Measurements from ENCODE around the gene DNAJB14. TPM values are rescaled to one million over a fixed set of nuclear protein-coding genes. Genes with fewer than 3 reads are reported as not detected.
A peak's percentile ranks its signal among the peaks of the same experiment; 100 is the strongest.

The DNAJB14 gene
- total RNA-seq, 2 experiments from 2014 or later, result 40.0 to 42.5 TPM

GRCh38 chr4:99885063-99885664 lies 61.3 kb downstream of the DNAJB14 start:
- H3K4me1 Mint-ChIP-seq (ENCODE audit: low read depth), result peaks cover 10% of the 10 kb centered on the region
- ChIA-PET CTCF (interaction anchor here (0.7 to 4.3 kb wide), 13 partner anchors 10 to 322 kb away, joined by 3 to 53 read pairs (median 4); partner anchors contain the start of genes DAPP1 and TRMT10A), POLR2A (no interaction called here)
- H3K4me3 Mint-ChIP-seq, result no peak overlapping the region
- H3K36me3 Mint-ChIP-seq (ENCODE audit: low read depth), result peaks cover 3% of the 10 kb centered on the region
- TF ChIP-seq, protein P1, sequence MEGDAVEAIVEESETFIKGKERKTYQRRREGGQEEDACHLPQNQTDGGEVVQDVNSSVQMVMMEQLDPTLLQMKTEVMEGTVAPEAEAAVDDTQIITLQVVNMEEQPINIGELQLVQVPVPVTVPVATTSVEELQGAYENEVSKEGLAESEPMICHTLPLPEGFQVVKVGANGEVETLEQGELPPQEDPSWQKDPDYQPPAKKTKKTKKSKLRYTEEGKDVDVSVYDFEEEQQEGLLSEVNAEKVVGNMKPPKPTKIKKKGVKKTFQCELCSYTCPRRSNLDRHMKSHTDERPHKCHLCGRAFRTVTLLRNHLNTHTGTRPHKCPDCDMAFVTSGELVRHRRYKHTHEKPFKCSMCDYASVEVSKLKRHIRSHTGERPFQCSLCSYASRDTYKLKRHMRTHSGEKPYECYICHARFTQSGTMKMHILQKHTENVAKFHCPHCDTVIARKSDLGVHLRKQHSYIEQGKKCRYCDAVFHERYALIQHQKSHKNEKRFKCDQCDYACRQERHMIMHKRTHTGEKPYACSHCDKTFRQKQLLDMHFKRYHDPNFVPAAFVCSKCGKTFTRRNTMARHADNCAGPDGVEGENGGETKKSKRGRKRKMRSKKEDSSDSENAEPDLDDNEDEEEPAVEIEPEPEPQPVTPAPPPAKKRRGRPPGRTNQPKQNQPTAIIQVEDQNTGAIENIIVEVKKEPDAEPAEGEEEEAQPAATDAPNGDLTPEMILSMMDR (IDR thresholded peaks at IDR 0.05), result peak; percentile 82
- ATAC-seq (peak; percentile 62), DNase-seq (peak; percentile 46)
- intact Hi-C loops (cut with micrococcal nuclease), result loop anchor here (1.0 kb wide), 1 partner anchor 74 kb away; no protein-coding TSS in a partner anchor
- H3K9me3 Mint-ChIP-seq, result no peaks in the 10 kb centered on the region
- H3K27me3 Mint-ChIP-seq, result no peaks in the 10 kb centered on the region
- no peak overlapping the region for H3K27ac Mint-ChIP-seq

DNA sequence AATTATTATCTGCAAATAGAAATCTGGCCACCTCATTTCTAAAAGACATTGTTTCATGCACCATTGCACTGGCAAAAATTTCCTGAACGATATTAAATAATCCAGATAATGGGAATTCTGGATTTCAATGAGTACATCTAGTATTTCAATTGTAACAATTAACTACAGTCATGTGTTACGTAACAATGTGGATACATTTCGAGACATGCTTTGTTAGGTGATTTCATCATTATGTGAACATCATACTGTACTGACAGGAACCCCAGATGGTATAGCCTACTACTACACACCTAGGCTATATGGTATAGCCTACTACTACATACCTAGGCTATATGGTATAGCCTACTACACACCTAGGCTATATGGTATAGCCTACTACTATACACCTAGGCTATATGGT lies 67.0 kb downstream of the DNAJB14 start:
- TF ChIP-seq, protein P1 (IDR thresholded peaks at IDR 0.05), result no peak
- H3K36me3 Mint-ChIP-seq (ENCODE audit: low read depth), result peaks cover 12% of the 10 kb centered on the region
- no peaks in the 10 kb centered on the region for H3K9me3 Mint-ChIP-seq
- ChIA-PET CTCF (interaction anchor here (2.3 kb wide), 1 partner anchor 68 kb away, joined by 11 read pairs; no protein-coding TSS in a partner anchor), POLR2A (no interaction called here)
- H3K4me3 Mint-ChIP-seq, result no peak overlapping the region
- intact Hi-C loops (cut with micrococcal nuclease), result no loop called here
- no peaks in the 10 kb centered on the region for H3K4me1 Mint-ChIP-seq (ENCODE audit: low read depth)
- no peaks in the 10 kb centered on the region for H3K27me3 Mint-ChIP-seq
- no peak overlapping the region for H3K27ac Mint-ChIP-seq
- ATAC-seq (no peak), DNase-seq (no peak)

- POLR2A ChIA-PET, result no interaction called here
- intact Hi-C loops (cut with micrococcal nuclease), result no loop called here
- no peak overlapping the region for H3K27ac Mint-ChIP-seq
- ATAC-seq (no peak), DNase-seq (no peak)
- no peak overlapping the region for H3K4me3 Mint-ChIP-seq
- H3K27me3 Mint-ChIP-seq, result no peaks in the 10 kb centered on the region
- TF ChIP-seq, protein P1 (IDR thresholded peaks at IDR 0.05), result no peak
- CTCF ChIA-PET, result interaction anchor here (1.8 to 2.3 kb wide), 2 partner anchors 67 to 70 kb away, joined by 5 to 11 read pairs; no protein-coding TSS in a partner anchor
- peaks cover 11% of the 10 kb centered on the region for H3K36me3 Mint-ChIP-seq (ENCODE audit: low read depth)
- H3K9me3 Mint-ChIP-seq, result no peaks in the 10 kb centered on the region
- no peaks in the 10 kb centered on the region for H3K4me1 Mint-ChIP-seq (ENCODE audit: low read depth)
Observed at GRCh38 chr4:99878604-99879003, 67.8 kb downstream of the DNAJB14 start.

- Mint-ChIP-seq H3K4me3 (no peak overlapping the region), H3K9me3 (no peaks in the 10 kb centered on the region), H3K4me1 (ENCODE audit: low read depth) (no peaks in the 10 kb centered on the region), H3K36me3 (ENCODE audit: low read depth) (peaks cover 9% of the 10 kb centered on the region), H3K27ac (no peak overlapping the region), H3K27me3 (no peaks in the 10 kb centered on the region)
- TF ChIP-seq, protein P1 (IDR thresholded peaks at IDR 0.05), result no peak
- intact Hi-C loops (cut with micrococcal nuclease), result no loop called here
- POLR2A ChIA-PET, result no interaction called here
- ATAC-seq (no peak), DNase-seq (no peak)
- CTCF ChIA-PET, result interaction anchor here (1.6 to 1.8 kb wide), 2 partner anchors 68 to 72 kb away, joined by 3 to 5 read pairs; no protein-coding TSS in a partner anchor
Observed at GRCh38 chr4:99876946-99877345, 69.5 kb downstream of the DNAJB14 start.

GRCh38 chr4:99875071-99875470 lies 71.3 kb downstream of the DNAJB14 start:
- Mint-ChIP-seq H3K9me3 (no peaks in the 10 kb centered on the region), H3K36me3 (ENCODE audit: low read depth) (peaks cover 8% of the 10 kb centered on the region), H3K27me3 (no peaks in the 10 kb centered on the region), H3K27ac (no peak overlapping the region), H3K4me1 (ENCODE audit: low read depth) (no peaks in the 10 kb centered on the region), H3K4me3 (no peak overlapping the region)
- intact Hi-C loops (cut with micrococcal nuclease), result no loop called here
- CTCF ChIA-PET, result interaction anchor here (1.1 to 1.9 kb wide), 3 partner anchors 14 to 67 kb away, joined by 3 to 8 read pairs (median 3); no protein-coding TSS in a partner anchor
- POLR2A ChIA-PET, result no interaction called here
- DNase-seq, result no peak
- no peak for ATAC-seq
- TF ChIP-seq, protein P1 (IDR thresholded peaks at IDR 0.05), result no peak

Measured in activated CD8-positive, alpha-beta T cell treated with anti-CD3 and anti-CD28 coated beads for 36 hours (primary cell).